T-helper 1 cell treated with Interleukin-12 subunit alpha and Interleukin-12 subunit beta and Interleukin-4 antibody, amounts not matched to agents 30 μg/mL and 1 μg/mL, for 36 hours (primary cell): ENCODE data around the gene PITX1.

ENCODE experiments used
- H3K27ac Mint-ChIP-seq: one replicate; pipeline ENCODE4 v1.8.0; 2021; ENCODE audit warnings: mild to moderate bottlenecking, mixed read lengths
- H3K27me3 Mint-ChIP-seq: one replicate; pipeline ENCODE4 v1.8.0; 2021; ENCODE audit warnings: low read depth, mixed read lengths
- H3K36me3 Mint-ChIP-seq: one replicate; pipeline ENCODE4 v1.8.0; 2021; ENCODE audit warnings: low read depth, mixed read lengths
- H3K4me1 Mint-ChIP-seq: one replicate; pipeline ENCODE4 v1.8.0; 2021; ENCODE audit warnings: low read depth, mixed read lengths
- H3K4me3 Mint-ChIP-seq: one replicate; pipeline ENCODE4 v1.8.0; 2021; ENCODE audit warnings: mild to moderate bottlenecking, moderate library complexity, mixed read lengths
- H3K9me3 Mint-ChIP-seq: one replicate; pipeline ENCODE4 v1.8.0; 2021; ENCODE audit warnings: mixed read lengths

Gene PITX1

GRCh38 chr5:135066781-135067180 is 32.8 kb upstream of the PITX1 start:
- Mint-ChIP-seq H3K4me3 (no peak overlapping the region), H3K9me3 (no peaks in the 10 kb centered on the region)

DNA sequence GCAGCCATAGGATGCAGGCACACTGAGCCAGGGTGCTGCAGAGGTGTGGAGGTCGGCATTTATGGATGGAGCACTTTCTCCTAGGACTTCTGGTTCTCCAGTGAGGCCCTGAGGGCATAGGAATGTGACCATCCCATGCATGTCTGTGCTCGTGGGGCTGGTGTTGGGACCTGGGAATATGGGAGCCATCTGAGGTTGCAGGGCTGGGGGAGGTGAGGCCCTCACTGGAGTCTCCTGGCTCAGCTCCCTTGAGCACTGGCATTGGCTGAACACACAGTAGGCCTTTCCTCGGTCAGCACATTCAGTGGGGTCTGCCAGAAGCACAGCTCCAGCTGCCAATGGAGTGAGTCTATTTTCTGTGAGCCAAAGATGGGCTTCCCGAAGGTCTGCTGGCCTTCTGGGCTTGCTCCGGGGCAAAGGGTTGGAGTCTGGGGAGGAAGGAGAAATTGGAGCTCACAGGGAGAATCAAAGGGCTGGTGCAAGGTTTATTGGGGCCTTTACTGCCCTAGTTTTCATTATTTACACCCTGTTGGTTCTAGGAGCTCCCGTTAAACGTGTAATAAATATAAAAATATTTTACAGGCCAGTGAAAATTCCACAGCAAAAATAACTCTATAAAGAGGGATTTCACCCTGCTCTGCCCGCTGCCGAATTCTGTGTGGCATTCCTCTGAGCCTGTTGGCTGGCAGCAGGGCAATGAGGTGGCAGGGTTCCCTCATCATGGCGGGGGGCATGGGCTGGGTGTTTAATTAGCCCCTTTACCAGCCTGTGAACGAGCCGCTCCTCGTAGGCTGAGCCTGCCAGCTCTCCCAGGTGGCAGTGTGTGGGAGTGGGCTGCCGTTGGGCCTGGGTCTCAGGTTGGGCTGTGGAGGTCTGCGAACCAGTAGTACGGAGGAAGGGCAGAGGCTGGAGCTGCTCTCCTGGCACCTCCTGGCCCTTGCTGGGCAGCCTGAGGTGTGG is 31.6 kb upstream of the PITX1 start:
- no peaks in the 10 kb centered on the region for H3K4me1 Mint-ChIP-seq
- H3K36me3 Mint-ChIP-seq: no peaks in the 10 kb centered on the region

More at GRCh38 chr5:135066781-135067180, 32.8 kb upstream of the PITX1 start:
- Mint-ChIP-seq H3K4me1 (no peaks in the 10 kb centered on the region), H3K36me3 (no peaks in the 10 kb centered on the region), H3K27me3 (no peaks in the 10 kb centered on the region), H3K27ac (no peak overlapping the region)

DNA sequence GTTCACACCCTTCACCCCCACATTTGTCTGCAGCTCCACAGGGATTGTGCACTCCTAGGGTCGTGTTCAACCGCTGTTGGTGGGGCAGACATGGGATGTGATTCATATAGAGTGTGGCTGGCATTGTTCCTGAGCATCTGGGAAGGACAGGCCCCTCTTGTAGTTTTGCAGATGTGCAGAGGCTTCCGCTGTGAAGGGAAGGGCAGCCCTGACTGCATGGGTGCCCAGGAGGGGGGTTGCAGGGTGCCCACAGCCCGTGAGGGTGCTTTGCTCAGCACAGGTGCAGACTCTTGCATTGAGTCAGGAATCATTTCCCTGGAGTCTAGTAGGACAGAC is 30.2 kb upstream of the PITX1 start:
- no peak overlapping the region for H3K27ac Mint-ChIP-seq
- H3K36me3 Mint-ChIP-seq: no peaks in the 10 kb centered on the region
- no peak overlapping the region for H3K4me3 Mint-ChIP-seq
- no peaks in the 10 kb centered on the region for H3K4me1 Mint-ChIP-seq
- H3K27me3 Mint-ChIP-seq: no peaks in the 10 kb centered on the region
- no peaks in the 10 kb centered on the region for H3K9me3 Mint-ChIP-seq

More for the DNA sequence above, 31.6 kb upstream of the PITX1 start:
- Mint-ChIP-seq H3K27ac (no peak overlapping the region), H3K27me3 (no peaks in the 10 kb centered on the region), H3K4me3 (no peak overlapping the region), H3K9me3 (no peaks in the 10 kb centered on the region)

GRCh38 chr5:135063511-135064234 is 29.6 kb upstream of the PITX1 start:
- no peaks in the 10 kb centered on the region for H3K36me3 Mint-ChIP-seq
- no peaks in the 10 kb centered on the region for H3K9me3 Mint-ChIP-seq
- H3K27ac Mint-ChIP-seq: no peak overlapping the region
- H3K4me3 Mint-ChIP-seq: no peak overlapping the region
- H3K4me1 Mint-ChIP-seq: no peaks in the 10 kb centered on the region
- H3K27me3 Mint-ChIP-seq: no peaks in the 10 kb centered on the region

GRCh38 chr5:135063056-135063445 is 29.0 kb upstream of the PITX1 start:
- H3K36me3 Mint-ChIP-seq: no peaks in the 10 kb centered on the region
- H3K4me3 Mint-ChIP-seq: no peak overlapping the region
- H3K9me3 Mint-ChIP-seq: no peaks in the 10 kb centered on the region
- H3K27me3 Mint-ChIP-seq: no peaks in the 10 kb centered on the region
- H3K27ac Mint-ChIP-seq: no peak overlapping the region
- no peaks in the 10 kb centered on the region for H3K4me1 Mint-ChIP-seq

DNA sequence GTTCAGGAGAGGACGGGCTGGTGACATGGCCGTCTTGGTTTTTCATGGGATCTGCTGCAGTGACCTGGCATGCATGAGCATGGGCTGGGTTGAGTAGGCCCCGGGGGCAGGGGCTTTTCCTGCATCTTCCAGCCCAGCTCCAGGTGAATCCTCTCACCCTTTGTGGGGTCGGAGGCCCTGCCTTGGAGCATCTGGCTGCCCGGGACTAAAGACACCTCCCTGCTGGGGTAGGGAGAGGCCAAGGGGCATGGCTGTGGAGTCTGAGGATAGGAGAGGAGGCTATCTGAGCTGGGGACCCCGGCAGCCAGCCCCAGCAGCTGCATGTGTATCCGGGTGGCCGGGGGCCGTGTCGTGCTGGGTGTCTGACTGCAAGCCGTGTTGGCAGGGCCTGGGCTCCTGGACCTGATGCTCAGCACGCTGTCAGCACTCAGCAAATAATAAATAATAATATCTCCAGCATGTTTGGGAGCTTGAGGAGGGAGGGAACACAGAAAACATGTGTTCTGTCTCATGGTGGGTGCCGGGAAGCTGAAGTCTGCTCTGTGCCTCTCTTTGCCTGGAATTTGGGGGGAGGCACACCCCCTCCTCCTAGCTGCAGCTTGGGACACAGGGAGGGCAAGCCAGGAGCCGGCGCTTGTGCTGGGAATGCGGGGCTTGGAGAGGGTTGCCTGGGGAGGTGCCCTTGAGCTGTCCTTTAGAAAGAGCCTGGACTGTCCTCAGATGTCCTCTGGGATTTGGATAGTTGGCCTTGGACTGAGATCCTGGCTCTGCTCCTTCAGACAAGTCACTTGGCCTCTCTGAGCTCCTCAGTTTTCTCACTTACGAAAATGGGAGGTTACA is 28.4 kb upstream of the PITX1 start:
- no peak overlapping the region for H3K27ac Mint-ChIP-seq
- no peaks in the 10 kb centered on the region for H3K4me1 Mint-ChIP-seq
- H3K27me3 Mint-ChIP-seq: no peaks in the 10 kb centered on the region
- H3K9me3 Mint-ChIP-seq: no peaks in the 10 kb centered on the region
- H3K4me3 Mint-ChIP-seq: no peak overlapping the region
- no peaks in the 10 kb centered on the region for H3K36me3 Mint-ChIP-seq

DNA sequence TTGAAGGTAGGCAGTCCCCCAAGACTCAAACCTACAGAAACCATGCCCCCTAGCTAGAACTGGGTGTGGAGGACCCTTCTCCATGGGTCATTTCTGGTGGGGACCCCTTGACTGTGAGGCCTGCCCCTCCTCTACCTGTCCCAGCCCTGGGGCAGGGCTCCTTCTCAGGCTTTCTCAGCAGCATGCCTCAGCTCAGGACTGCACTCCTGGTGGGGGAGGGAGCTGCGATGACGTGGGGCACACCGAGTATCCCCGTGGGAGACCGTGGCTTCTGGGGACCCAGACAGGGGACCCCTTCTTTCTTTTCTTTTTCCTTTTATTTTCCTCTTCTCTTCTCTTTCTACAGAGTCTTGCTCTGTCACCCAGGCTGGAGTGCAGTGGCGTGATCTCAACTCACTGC is 27.0 kb upstream of the PITX1 start:
- no peak overlapping the region for H3K27ac Mint-ChIP-seq
- no peaks in the 10 kb centered on the region for H3K36me3 Mint-ChIP-seq
- no peaks in the 10 kb centered on the region for H3K9me3 Mint-ChIP-seq
- H3K4me3 Mint-ChIP-seq: no peak overlapping the region
- no peaks in the 10 kb centered on the region for H3K4me1 Mint-ChIP-seq
- H3K27me3 Mint-ChIP-seq: peaks cover 9% of the 10 kb centered on the region

GRCh38 chr5:135060021-135060420 is 26.0 kb upstream of the PITX1 start:
- Mint-ChIP-seq H3K4me3 (no peak overlapping the region), H3K36me3 (no peaks in the 10 kb centered on the region), H3K9me3 (no peaks in the 10 kb centered on the region), H3K27me3 (peaks cover 9% of the 10 kb centered on the region), H3K4me1 (no peaks in the 10 kb centered on the region), H3K27ac (no peak overlapping the region)

- peaks cover 10% of the 10 kb centered on the region for H3K27me3 Mint-ChIP-seq
Measured at GRCh38 chr5:135059000-135059923, 25.2 kb upstream of the PITX1 start.

GRCh38 chr5:135058331-135058732 is 24.3 kb upstream of the PITX1 start:
- Mint-ChIP-seq H3K4me3 (no peak overlapping the region), H3K36me3 (no peaks in the 10 kb centered on the region), H3K27me3 (peaks cover 20% of the 10 kb centered on the region), H3K27ac (no peak overlapping the region), H3K9me3 (no peaks in the 10 kb centered on the region), H3K4me1 (no peaks in the 10 kb centered on the region)

More at GRCh38 chr5:135059000-135059923, 25.2 kb upstream of the PITX1 start:
- no peaks in the 10 kb centered on the region for H3K9me3 Mint-ChIP-seq
- no peaks in the 10 kb centered on the region for H3K36me3 Mint-ChIP-seq
- H3K4me1 Mint-ChIP-seq: no peaks in the 10 kb centered on the region
- no peak overlapping the region for H3K4me3 Mint-ChIP-seq
- no peak overlapping the region for H3K27ac Mint-ChIP-seq

DNA sequence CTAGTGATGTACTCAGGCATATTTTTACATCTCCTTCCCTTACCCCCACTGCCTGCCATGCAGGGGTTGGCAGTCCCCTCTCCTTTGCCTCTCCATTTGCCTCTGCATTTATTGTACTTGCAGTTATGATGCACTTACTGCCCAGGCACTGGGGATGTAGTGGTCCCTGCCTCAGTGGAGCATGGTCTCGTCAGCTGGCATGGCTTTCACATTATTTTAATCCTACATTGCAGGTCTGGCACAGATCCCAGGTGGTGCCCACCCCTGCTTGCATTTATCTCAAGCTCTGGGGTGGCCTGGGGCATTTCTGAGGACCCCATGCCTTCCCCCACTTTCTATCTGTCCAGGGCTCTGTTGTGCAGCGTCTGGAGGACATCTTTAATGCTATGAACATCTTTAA is 23.2 kb upstream of the PITX1 start:
- H3K9me3 Mint-ChIP-seq: no peaks in the 10 kb centered on the region
- H3K4me1 Mint-ChIP-seq: no peaks in the 10 kb centered on the region
- H3K27me3 Mint-ChIP-seq: peaks cover 30% of the 10 kb centered on the region
- H3K36me3 Mint-ChIP-seq: no peaks in the 10 kb centered on the region
- H3K27ac Mint-ChIP-seq: no peak overlapping the region
- no peak overlapping the region for H3K4me3 Mint-ChIP-seq

DNA sequence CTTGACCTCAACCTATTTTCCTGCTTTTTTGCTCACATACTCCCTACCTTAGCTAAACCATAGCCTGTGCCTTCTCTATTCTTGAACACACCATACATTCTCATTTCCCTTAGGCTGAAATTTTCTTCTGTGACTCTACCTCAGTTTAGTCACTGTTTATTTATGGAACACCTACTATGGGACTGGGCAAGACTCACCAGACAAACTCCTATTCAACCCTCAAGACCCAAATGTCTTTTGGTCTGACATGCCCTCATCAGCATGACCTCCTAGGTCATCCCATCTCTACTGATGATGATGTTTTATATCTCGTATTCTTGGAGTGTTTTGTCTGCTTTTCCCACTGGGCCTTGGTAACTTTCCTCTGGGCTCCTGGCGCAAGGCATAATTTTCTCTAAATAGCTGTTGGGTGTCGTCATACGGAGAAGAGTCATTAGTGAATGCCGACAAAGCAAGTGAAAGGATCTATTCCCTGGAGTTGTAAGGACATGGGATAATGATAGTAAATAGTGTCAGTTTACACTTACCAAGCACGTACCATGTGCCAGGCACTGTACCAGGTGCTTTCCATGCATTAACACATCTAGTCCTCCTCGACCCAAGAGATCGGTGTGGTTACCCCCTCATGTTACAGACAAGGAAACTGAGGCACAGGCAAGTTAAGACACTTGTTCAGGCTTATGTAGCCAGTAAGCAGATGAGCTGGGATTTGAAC is 22.4 kb upstream of the PITX1 start:
- Mint-ChIP-seq H3K27me3 (peaks cover 37% of the 10 kb centered on the region), H3K27ac (no peak overlapping the region), H3K4me1 (no peaks in the 10 kb centered on the region), H3K4me3 (no peak overlapping the region), H3K36me3 (no peaks in the 10 kb centered on the region), H3K9me3 (no peaks in the 10 kb centered on the region)

DNA sequence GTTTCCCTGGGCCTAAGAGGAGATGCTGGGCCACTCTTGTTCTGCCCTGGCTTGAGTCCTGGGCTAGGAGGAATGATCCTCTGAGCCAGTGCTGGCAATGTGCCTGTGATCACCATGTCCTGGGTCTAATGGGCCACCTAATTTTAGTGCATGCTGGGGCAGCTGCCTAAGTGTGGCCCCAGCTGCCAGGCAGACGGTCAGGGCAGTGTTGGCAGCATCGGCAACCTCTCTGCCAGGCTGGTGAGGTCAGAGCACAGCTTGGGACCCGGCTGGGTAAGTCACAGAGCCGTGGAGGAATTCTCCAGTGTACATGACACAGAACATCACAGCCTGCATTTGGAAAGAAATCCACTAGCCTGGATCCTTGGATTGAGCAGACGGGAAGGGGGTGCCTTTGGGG is 21.4 kb upstream of the PITX1 start:
- no peaks in the 10 kb centered on the region for H3K4me1 Mint-ChIP-seq
- peaks cover 3% of the 10 kb centered on the region for H3K36me3 Mint-ChIP-seq
- H3K27ac Mint-ChIP-seq: no peak overlapping the region
- no peak overlapping the region for H3K4me3 Mint-ChIP-seq
- no peaks in the 10 kb centered on the region for H3K9me3 Mint-ChIP-seq
- H3K27me3 Mint-ChIP-seq: peaks cover 47% of the 10 kb centered on the region
